ENCODE measurements around the gene TOMM40L.

DNA sequence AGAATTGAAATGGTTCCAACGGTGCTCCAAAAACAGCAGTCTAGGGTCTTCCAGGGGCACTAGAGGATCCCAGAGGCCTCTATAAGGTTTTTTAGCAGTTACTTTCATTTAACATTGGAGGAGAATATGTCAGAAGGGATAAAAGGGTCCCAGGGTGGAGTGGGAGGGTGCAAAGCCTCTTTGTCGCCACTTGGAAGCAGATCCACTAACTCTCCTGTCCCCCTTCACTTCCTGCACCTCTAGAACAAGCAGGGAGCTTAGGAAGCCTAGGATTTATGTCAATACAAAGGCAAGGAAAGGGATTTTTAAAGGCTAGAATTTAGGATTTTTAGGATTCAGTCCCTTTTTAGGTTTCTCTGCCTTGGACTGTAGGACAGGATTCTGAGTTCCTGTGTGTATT lies 41.0 kb downstream of the TOMM40L start:
- TF ChIP-seq, protein P1, sequence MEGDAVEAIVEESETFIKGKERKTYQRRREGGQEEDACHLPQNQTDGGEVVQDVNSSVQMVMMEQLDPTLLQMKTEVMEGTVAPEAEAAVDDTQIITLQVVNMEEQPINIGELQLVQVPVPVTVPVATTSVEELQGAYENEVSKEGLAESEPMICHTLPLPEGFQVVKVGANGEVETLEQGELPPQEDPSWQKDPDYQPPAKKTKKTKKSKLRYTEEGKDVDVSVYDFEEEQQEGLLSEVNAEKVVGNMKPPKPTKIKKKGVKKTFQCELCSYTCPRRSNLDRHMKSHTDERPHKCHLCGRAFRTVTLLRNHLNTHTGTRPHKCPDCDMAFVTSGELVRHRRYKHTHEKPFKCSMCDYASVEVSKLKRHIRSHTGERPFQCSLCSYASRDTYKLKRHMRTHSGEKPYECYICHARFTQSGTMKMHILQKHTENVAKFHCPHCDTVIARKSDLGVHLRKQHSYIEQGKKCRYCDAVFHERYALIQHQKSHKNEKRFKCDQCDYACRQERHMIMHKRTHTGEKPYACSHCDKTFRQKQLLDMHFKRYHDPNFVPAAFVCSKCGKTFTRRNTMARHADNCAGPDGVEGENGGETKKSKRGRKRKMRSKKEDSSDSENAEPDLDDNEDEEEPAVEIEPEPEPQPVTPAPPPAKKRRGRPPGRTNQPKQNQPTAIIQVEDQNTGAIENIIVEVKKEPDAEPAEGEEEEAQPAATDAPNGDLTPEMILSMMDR (optimal IDR thresholded peaks at IDR 0.05 in 1 of 3, IDR thresholded peaks at IDR 0.05 in 1 of 3, conservative IDR thresholded peaks at IDR 0.05 in 1 of 3; ENCODE audit: extremely low read depth in 1 of 3, insufficient read depth in 2 of 3, low read length in 3 of 3): no peak
- TF ChIP-seq EZH2 (IDR thresholded peaks at IDR 0.05; ENCODE audit: low read length): no peak
